ENCODE results near the gene ERI3.

The ERI3 gene

DNA sequence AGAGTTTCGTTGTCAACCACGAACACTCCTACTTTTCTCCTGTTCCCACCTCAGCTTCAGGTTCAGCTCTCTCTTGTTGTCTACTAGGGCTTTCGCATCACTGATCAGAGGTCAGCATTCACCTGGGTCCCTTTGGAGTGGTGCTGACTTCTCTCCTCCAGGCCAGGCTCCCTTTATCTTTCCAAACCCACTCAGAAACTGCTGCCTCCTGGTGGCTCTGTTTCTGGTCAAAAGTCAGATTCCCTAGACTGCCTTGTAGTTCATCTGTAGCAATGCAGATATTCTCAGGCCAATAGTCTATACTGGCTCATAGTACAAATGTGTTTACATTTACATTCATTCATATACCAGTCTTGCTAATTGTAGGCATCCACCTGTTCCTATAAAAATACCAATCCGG lies 6.4 kb upstream of the ERI3 start:
- TF ChIP-seq GATA2 (IDR thresholded peaks at IDR 0.05; ENCODE audit: low read depth, low read length): no peak
- TF ChIP-seq GATA3 (IDR thresholded peaks at IDR 0.05; ENCODE audit: low read depth, low read length): no peak

GRCh38 chr1:44359234-44359935 lies 4.3 kb upstream of the ERI3 start:
- TF ChIP-seq GATA2 (IDR thresholded peaks at IDR 0.05; ENCODE audit: low read depth, low read length) (no peak), GATA3 (IDR thresholded peaks at IDR 0.05; ENCODE audit: low read depth, low read length) (no peak)

DNA sequence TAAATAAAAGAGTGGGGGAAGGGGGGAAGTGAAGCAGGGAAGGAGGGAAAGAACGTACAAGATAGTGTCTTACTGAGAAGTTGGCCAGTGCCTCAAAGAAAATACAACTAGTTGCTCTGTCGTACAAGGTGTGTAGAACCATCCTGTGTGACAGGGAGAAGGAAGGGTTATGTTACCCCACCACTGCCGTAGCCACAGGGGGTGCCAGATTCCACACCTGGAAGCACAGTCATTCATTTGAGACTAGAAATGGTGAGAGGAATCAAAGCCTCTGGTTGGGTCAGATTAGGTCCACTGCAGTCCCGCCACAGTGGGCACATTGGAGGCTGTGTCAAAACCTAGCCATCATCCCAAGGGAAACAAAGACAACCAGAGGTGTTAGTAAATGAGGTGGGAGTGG lies 2.7 kb upstream of the ERI3 start:
- no peak for TF ChIP-seq GATA2 (IDR thresholded peaks at IDR 0.05; ENCODE audit: low read depth, low read length)
- no peak for TF ChIP-seq GATA3 (IDR thresholded peaks at IDR 0.05; ENCODE audit: low read depth, low read length)

DNA sequence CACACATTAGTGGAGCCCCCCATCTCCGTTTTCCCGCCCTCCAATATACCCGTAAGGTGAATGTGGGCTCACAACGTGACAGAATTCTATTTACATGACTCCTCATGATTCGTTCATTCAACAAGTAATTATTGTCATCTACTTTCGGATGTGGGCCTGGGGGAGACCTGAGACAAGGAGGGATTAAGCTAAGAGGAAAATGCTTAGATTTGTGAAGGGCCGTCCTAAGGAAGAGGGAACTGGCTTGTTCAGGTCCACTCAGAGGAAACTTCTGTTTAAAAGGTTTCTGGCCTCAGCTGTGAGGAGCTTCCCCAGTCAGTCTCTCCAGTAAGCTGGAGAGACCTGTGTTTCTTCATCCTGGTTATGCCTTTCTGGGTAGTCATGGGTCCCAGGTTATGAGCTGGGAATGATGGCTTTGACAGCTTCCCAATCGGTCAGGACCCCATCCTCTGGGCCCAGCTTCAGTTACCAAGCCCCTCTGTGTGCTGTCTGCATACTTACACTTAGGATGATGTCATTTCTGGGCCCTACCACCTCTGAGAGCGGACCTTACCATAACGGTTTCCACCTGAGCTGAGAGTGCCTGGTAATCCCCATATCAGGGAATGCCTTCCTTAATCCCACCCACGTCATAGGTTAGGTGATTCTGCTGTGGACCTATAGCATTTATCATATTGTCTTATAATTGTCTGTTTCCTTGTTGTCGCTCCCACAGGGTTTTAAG lies 687 bp upstream of the ERI3 start:
- no peak for TF ChIP-seq GATA3 (IDR thresholded peaks at IDR 0.05; ENCODE audit: low read depth, low read length)
- no peak for TF ChIP-seq GATA2 (IDR thresholded peaks at IDR 0.05; ENCODE audit: low read depth, low read length)

- TF ChIP-seq GATA3 (IDR thresholded peaks at IDR 0.05; ENCODE audit: low read depth, low read length): no peak
- no peak for TF ChIP-seq GATA2 (IDR thresholded peaks at IDR 0.05; ENCODE audit: low read depth, low read length)
These were observed 703 bp downstream of the ERI3 start for GRCh38 chr1:44354268-44354839.

DNA sequence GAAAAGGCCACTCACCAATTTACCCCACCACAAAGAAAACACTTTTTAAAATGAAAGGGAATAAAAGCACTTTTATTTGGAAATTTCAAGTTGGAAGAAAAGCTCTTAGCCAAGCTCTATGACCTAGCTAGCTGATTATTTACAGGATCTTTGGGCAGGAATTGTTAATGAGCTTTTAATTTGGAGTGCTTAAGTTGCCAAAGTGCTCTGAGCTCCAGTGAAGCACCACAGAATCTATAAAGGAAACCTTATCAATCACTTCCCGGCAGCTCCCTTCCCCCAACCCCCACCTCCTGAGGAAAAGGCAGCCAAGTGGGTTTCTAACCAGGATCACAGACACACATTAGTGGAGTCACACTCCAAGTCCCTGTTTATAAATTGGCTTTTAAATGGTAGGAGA lies 1.5 kb downstream of the ERI3 start:
- TF ChIP-seq GATA2 (IDR thresholded peaks at IDR 0.05; ENCODE audit: low read depth, low read length) (no peak), GATA3 (IDR thresholded peaks at IDR 0.05; ENCODE audit: low read depth, low read length) (no peak)

GRCh38 chr1:44351289-44351688 lies 3.8 kb downstream of the ERI3 start:
- TF ChIP-seq GATA3 (IDR thresholded peaks at IDR 0.05; ENCODE audit: low read depth, low read length): no peak
- no peak for TF ChIP-seq GATA2 (IDR thresholded peaks at IDR 0.05; ENCODE audit: low read depth, low read length)

GRCh38 chr1:44348061-44348485 lies 7.0 kb downstream of the ERI3 start:
- TF ChIP-seq GATA2 (IDR thresholded peaks at IDR 0.05; ENCODE audit: low read depth, low read length): no peak
- no peak for TF ChIP-seq GATA3 (IDR thresholded peaks at IDR 0.05; ENCODE audit: low read depth, low read length)

DNA sequence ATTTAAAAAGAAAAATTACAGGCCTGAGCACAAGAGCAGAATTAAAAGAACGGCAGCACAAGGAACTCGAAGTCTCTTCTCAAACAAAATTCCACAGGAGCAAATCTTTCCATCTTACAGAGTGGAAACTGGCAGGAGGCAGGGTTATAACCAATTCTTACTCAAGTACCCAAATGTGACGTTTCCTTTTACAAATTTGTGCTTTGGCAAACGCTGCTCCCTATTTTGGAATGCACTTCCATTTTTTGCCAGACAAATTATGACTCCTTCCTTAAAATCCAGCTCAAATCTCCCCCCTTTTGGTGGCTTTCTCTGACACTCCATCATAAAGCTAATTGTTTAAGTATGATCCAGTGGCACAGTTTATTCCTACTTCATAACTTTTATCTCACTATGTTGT lies 7.8 kb downstream of the ERI3 start:
- TF ChIP-seq GATA3 (IDR thresholded peaks at IDR 0.05; ENCODE audit: low read depth, low read length): no peak
- TF ChIP-seq GATA2 (IDR thresholded peaks at IDR 0.05; ENCODE audit: low read depth, low read length): no peak

GRCh38 chr1:44346878-44347277 lies 8.2 kb downstream of the ERI3 start:
- TF ChIP-seq GATA2 (IDR thresholded peaks at IDR 0.05; ENCODE audit: low read depth, low read length): no peak
- no peak for TF ChIP-seq GATA3 (IDR thresholded peaks at IDR 0.05; ENCODE audit: low read depth, low read length)

GRCh38 chr1:44346184-44346583 lies 8.9 kb downstream of the ERI3 start:
- no peak for TF ChIP-seq GATA2 (IDR thresholded peaks at IDR 0.05; ENCODE audit: low read depth, low read length)
- no peak for TF ChIP-seq GATA3 (IDR thresholded peaks at IDR 0.05; ENCODE audit: low read depth, low read length)

DNA sequence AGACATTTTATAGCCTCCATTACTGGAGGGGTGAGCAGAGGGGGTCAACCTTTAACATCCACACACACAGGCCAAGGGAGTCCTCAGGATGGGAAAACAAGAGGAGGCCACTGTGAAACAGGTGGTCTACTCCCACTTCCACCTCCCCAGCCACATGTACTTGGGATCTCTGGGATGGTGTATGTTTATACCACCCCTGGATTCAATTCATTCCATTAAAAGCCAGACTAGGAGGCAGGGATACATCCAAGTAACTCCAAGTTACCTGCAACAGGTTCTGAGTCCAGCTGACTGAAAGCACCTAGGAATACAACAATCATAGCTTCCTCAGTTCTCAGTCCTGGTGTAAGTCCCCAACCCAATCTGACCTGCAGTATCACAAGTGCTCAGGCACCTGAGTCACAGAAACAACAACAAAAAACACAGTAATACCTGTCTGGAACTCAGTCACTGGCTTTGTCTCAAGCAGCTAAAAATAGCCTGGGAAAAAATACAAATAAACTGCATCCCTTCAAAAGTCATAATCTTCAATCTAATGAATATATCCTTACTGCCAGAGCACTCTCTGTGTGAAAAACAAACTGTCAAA lies 9.8 kb downstream of the ERI3 start:
- TF ChIP-seq GATA2 (IDR thresholded peaks at IDR 0.05; ENCODE audit: low read depth, low read length) (no peak), GATA3 (IDR thresholded peaks at IDR 0.05; ENCODE audit: low read depth, low read length) (no peak)

DNA sequence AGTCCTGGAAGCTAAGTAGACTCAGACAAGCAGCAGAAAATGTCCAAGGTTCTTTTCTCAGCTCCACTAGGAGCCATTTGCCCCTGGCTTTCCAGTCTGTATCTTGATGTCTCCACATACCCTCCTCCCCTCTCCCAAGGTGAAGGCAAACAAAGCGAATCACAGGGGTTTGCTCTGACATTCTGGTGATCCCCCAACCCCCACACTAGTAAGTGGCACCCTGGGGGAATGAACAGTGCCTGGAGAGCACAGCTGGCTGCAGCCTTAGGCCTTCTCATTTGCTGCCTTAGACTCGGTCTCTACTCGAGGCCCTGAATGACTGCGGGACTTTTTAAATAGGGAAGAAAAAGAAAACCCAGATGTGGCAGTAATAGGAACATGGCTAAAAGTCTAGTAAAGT lies 15.3 kb downstream of the ERI3 start:
- TF ChIP-seq GATA3 (IDR thresholded peaks at IDR 0.05; ENCODE audit: low read depth, low read length) (no peak), GATA2 (IDR thresholded peaks at IDR 0.05; ENCODE audit: low read depth, low read length) (no peak)

GRCh38 chr1:44338136-44338535 lies 16.9 kb downstream of the ERI3 start:
- TF ChIP-seq GATA3 (IDR thresholded peaks at IDR 0.05; ENCODE audit: low read depth, low read length) (no peak), GATA2 (IDR thresholded peaks at IDR 0.05; ENCODE audit: low read depth, low read length) (no peak)

All from SH-SY5Y (cell line).